Vagina (tissue), 2 donors: ENCODE measurements around the gene ACTR5. TPM values are rescaled to one million over a fixed set of nuclear protein-coding genes. Genes with fewer than 3 reads are reported as not detected.

Experiments used
- DNase-seq, 2 donors: peaks; one replicate each; pipeline ENCODE4 v3.0.0-alpha.2; 2017; ENCODE audit errors: extremely low spot score in 2 of 2
- H3K27ac ChIP-seq: fragments of 200-600 bp; sonication (generic); one replicate; pipeline ENCODE4 v1.5.1; 2019
- H3K27me3 ChIP-seq: fragments of 200-600 bp; sonication (generic); one replicate; pipeline ENCODE4 v1.5.1; 2019
- H3K36me3 ChIP-seq, 2 donors: fragments of 200-600 bp; sonication (generic); one replicate each; pipeline ENCODE4 v1.5.1; 2017 to 2019
- H3K4me1 ChIP-seq: fragments of 200-600 bp; sonication (generic); one replicate; pipeline ENCODE4 v1.5.1; 2019
- H3K4me3 ChIP-seq, 2 donors: fragments of 200-600 bp; sonication (generic); 1 replicate in 1 of 2; 2 replicates in 1 of 2; pipeline ENCODE4 v1.5.1; 2016 to 2019
- H3K9me3 ChIP-seq: fragments of 200-600 bp; sonication (generic); one replicate; pipeline ENCODE4 v1.5.1; 2019
- CTCF ChIP-seq, 3 experiments: fragments of 450-650 bp in 2 of 3; fragments of 200-600 bp in 1 of 3; sonication (generic) in 1 of 3; IDR thresholded peaks; one replicate each; pipeline ENCODE4 v1.5.1; 2017 to 2019; ENCODE audit warnings: antibody characterized with exemption in 3 of 3, mild to moderate bottlenecking in 2 of 3, moderate library complexity in 2 of 3
- POLR2A ChIP-seq, 2 donors: fragments of 450-650 bp; IDR thresholded peaks; one replicate each; pipeline ENCODE4 v1.6.1; 2017; ENCODE audit warnings: antibody characterized with exemption in 2 of 2, mild to moderate bottlenecking in 2 of 2, moderate library complexity in 2 of 2
- POLR2AphosphoS5 ChIP-seq, 2 donors: sonication (generic); formaldehyde crosslinking; IDR thresholded peaks; one replicate each; pipeline ENCODE4 v1.9.0; 2017; ENCODE audit warnings: antibody characterized with exemption in 2 of 2, mild to moderate bottlenecking in 2 of 2, low read depth in 1 of 2; ENCODE audit not compliant: insufficient read depth in 1 of 2
- intact Hi-C: fragments of 100-400 bp; cut with DNase I; formaldehyde crosslinking; loops from one replicate; pipeline ENCODE4 v1.15.1; 2023
- total RNA-seq: library from RNA; depleted of rRNA; stranded (reverse); fragments of >200 nt; gene quantifications from one replicate; pipeline ENCODE4 v1.2.3, GENCODE V29; 2016

Gene ACTR5
- total RNA-seq, 1 donor from 2014 or later, result 18.4 TPM

- H3K36me3 ChIP-seq, result peaks cover 3 to 65% of the 10 kb centered on the region in 2 donors
- no peak for DNase-seq
- intact Hi-C loops, result no loop called here
These were observed 7.2 kb downstream of the ACTR5 start for GRCh38 chr20:38755324-38755910.

GRCh38 chr20:38757145-38757775 is 9.0 kb downstream of the ACTR5 start:
- Histone ChIP-seq H3K4me1 (no peaks in the 10 kb centered on the region), H3K4me3 (no peak overlapping the region), H3K27me3 (no peaks in the 10 kb centered on the region), H3K27ac (no peak overlapping the region), H3K36me3 (peaks cover 3 to 82% of the 10 kb centered on the region in 2 donors), H3K9me3 (no peaks in the 10 kb centered on the region)
- no peak for DNase-seq
- intact Hi-C loops, result no loop called here
- TF ChIP-seq POLR2A (IDR thresholded peaks at IDR 0.05) (no peak), CTCF (IDR thresholded peaks at IDR 0.05) (no peak), POLR2AphosphoS5 (IDR thresholded peaks at IDR 0.05; ENCODE audit: insufficient read depth in 1 of 2, low read depth in 1 of 2) (no peak)

More at GRCh38 chr20:38755324-38755910, 7.2 kb downstream of the ACTR5 start:
- no peak for TF ChIP-seq CTCF (IDR thresholded peaks at IDR 0.05)
- TF ChIP-seq POLR2AphosphoS5 (IDR thresholded peaks at IDR 0.05; ENCODE audit: insufficient read depth in 1 of 2, low read depth in 1 of 2), result no peak
- Histone ChIP-seq H3K27ac (no peak overlapping the region), H3K9me3 (no peaks in the 10 kb centered on the region), H3K4me3 (no peak overlapping the region), H3K27me3 (no peaks in the 10 kb centered on the region), H3K4me1 (no peaks in the 10 kb centered on the region)

- no peak overlapping the region for H3K4me3 ChIP-seq
- no peak for TF ChIP-seq POLR2AphosphoS5 (IDR thresholded peaks at IDR 0.05; ENCODE audit: insufficient read depth in 1 of 2, low read depth in 1 of 2)
- TF ChIP-seq CTCF (IDR thresholded peaks at IDR 0.05), result no peak
- no peak for TF ChIP-seq POLR2A (IDR thresholded peaks at IDR 0.05)
- H3K27ac ChIP-seq, result no peak overlapping the region
- no peaks in the 10 kb centered on the region for H3K4me1 ChIP-seq
- H3K27me3 ChIP-seq, result no peaks in the 10 kb centered on the region
- no peaks in the 10 kb centered on the region for H3K9me3 ChIP-seq
- no peak for DNase-seq
- intact Hi-C loops, result no loop called here
- H3K36me3 ChIP-seq, result peaks cover 3 to 79% of the 10 kb centered on the region in 2 donors
These were observed 10.8 kb downstream of the ACTR5 start for GRCh38 chr20:38759106-38759505.

GRCh38 chr20:38760978-38761377 is 12.7 kb downstream of the ACTR5 start:
- no peak for DNase-seq
- intact Hi-C loops, result no loop called here
- Histone ChIP-seq H3K4me3 (no peak overlapping the region), H3K27me3 (no peaks in the 10 kb centered on the region), H3K36me3 (peaks cover 0 to 78% of the 10 kb centered on the region in 2 donors), H3K9me3 (no peaks in the 10 kb centered on the region), H3K4me1 (peaks cover 6% of the 10 kb centered on the region), H3K27ac (no peak overlapping the region)
- TF ChIP-seq POLR2AphosphoS5 (IDR thresholded peaks at IDR 0.05; ENCODE audit: insufficient read depth in 1 of 2, low read depth in 1 of 2), result no peak
- TF ChIP-seq CTCF (IDR thresholded peaks at IDR 0.05), result no peak
- TF ChIP-seq POLR2A (IDR thresholded peaks at IDR 0.05), result no peak

- no peak overlapping the region for H3K4me3 ChIP-seq
- no peak for DNase-seq
- H3K4me1 ChIP-seq, result peaks cover 6% of the 10 kb centered on the region
- intact Hi-C loops, result no loop called here
- H3K27ac ChIP-seq, result no peak overlapping the region
- H3K36me3 ChIP-seq, result peaks cover 0 to 76% of the 10 kb centered on the region in 2 donors
- no peaks in the 10 kb centered on the region for H3K27me3 ChIP-seq
- TF ChIP-seq POLR2AphosphoS5 (IDR thresholded peaks at IDR 0.05; ENCODE audit: insufficient read depth in 1 of 2, low read depth in 1 of 2) (no peak), POLR2A (IDR thresholded peaks at IDR 0.05) (no peak), CTCF (IDR thresholded peaks at IDR 0.05) (no peak)
- no peaks in the 10 kb centered on the region for H3K9me3 ChIP-seq
These were observed 13.9 kb downstream of the ACTR5 start for GRCh38 chr20:38762174-38762573.
